ENCODE data around the gene TP53AIP1. TPM values are rescaled to one million over a fixed set of nuclear protein-coding genes. Genes with fewer than 3 reads are reported as not detected.

Gene TP53AIP1
- not detected for total RNA-seq

GRCh38 chr11:128942817-128943427 is at the start of gene TP53AIP1:
Gene TP53AIP1, minus strand, starts transcription at chr11:128942871. Its CDS starts 5,053 bp downstream, at chr11:128937818.
- DNase-seq = no peak
- CTCF ChIA-PET = no interaction called here

DNA sequence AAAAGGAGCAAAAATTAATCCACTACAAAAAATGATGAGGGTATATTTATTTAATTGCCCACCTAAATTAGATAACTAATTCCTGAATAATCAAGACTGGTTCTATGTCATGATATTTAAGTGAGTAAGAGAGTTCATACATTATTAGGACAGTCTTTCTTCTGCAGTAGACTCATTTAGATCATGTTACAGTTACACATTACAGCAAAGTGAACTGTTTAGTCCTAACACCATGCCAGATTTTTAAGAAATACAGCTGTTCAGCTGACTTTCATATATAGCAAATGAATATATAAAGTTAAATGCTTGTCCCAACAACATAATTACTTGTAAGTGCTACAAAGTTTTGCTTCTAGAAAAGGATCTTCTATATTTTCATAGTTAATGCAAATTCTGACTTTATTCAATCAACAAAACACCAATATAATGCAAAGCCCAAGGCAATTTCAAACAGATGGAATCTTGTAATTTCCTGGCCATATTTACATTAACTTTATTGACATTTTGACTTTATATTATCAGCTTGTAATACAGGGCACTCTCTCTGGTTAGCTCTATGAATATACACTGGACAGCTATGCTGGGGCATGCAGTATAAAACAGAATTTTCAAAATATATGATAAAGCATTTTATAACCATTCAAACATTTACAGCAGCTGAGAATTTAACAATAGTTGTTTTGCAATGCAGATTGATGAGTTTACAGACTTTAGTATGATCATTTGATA is 45.7 kb upstream of the TP53AIP1 start:
- ChIA-PET POLR2A (interaction anchor here (0.7 kb wide), 1 partner anchor 877 kb away, joined by 3 read pairs; no protein-coding TSS in a partner anchor), CTCF (interaction anchor here (1.1 kb wide), 1 partner anchor 103 kb away, joined by 5 read pairs; no protein-coding TSS in a partner anchor)
- Mint-ChIP-seq H3K9me3 (no peaks in the 10 kb centered on the region), H3K36me3 (ENCODE audit: low read depth) (no peaks in the 10 kb centered on the region), H3K27me3 (no peaks in the 10 kb centered on the region), H3K27ac (no peak overlapping the region), H3K4me1 (ENCODE audit: low read depth) (peaks cover 2% of the 10 kb centered on the region), H3K4me3 (no peak overlapping the region)
- intact Hi-C loops (cut with micrococcal nuclease) = no loop called here
- no peak for TF ChIP-seq CTCF (IDR thresholded peaks at IDR 0.05)
- DNase-seq (no peak), ATAC-seq (no peak)

More at GRCh38 chr11:128942817-128943427, at the start of gene TP53AIP1:
- H3K9me3 Mint-ChIP-seq = no peaks in the 10 kb centered on the region
- TF ChIP-seq CTCF (IDR thresholded peaks at IDR 0.05) = no peak
- intact Hi-C loops (cut with micrococcal nuclease) = no loop called here
- no peaks in the 10 kb centered on the region for H3K36me3 Mint-ChIP-seq (ENCODE audit: low read depth)
- POLR2A ChIA-PET = no interaction called here
- H3K4me3 Mint-ChIP-seq = no peak within 1 kb of the TSS
- no peak within 1 kb of the TSS for H3K27ac Mint-ChIP-seq
- no peak for ATAC-seq
- H3K27me3 Mint-ChIP-seq = no peaks in the 10 kb centered on the region
- no peaks in the 10 kb centered on the region for H3K4me1 Mint-ChIP-seq (ENCODE audit: low read depth)

DNA sequence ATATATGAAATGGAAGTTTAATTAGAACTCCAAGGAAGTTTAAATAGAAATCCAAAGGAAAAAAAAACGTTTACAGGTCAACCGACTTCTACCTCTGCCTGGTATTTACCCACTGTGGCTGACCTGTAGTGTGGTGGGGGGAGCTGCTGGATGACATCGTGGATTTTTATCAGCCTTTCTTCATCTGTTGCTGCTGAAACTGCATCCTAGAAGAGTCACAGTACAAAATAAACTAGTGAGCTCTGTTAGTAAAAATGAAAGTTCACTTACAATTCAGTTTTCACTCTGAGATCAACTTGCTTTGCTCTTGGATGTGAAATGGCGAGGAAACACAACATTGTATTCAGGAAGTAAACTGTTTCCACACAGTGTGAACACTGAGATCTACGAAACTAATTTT is 43.2 kb upstream of the TP53AIP1 start:
- POLR2A ChIA-PET = no interaction called here
- H3K4me3 Mint-ChIP-seq = no peak overlapping the region
- no peaks in the 10 kb centered on the region for H3K27me3 Mint-ChIP-seq
- DNase-seq (no peak), ATAC-seq (no peak)
- H3K36me3 Mint-ChIP-seq (ENCODE audit: low read depth) = no peaks in the 10 kb centered on the region
- intact Hi-C loops (cut with micrococcal nuclease) = no loop called here
- CTCF ChIA-PET = interaction anchor here (1.0 kb wide), 1 partner anchor 28 kb away, joined by 3 read pairs; no protein-coding TSS in a partner anchor
- no peak overlapping the region for H3K27ac Mint-ChIP-seq
- H3K4me1 Mint-ChIP-seq (ENCODE audit: low read depth) = no peaks in the 10 kb centered on the region
- H3K9me3 Mint-ChIP-seq = no peaks in the 10 kb centered on the region
- TF ChIP-seq CTCF (IDR thresholded peaks at IDR 0.05) = no peak

GRCh38 chr11:128983023-128983422 is 40.4 kb upstream of the TP53AIP1 start:
- ChIA-PET CTCF (no interaction called here), POLR2A (no interaction called here)
- DNase-seq = no peak
- no peaks in the 10 kb centered on the region for H3K9me3 Mint-ChIP-seq
- no peaks in the 10 kb centered on the region for H3K27me3 Mint-ChIP-seq
- H3K36me3 Mint-ChIP-seq (ENCODE audit: low read depth) = peaks cover 2% of the 10 kb centered on the region
- ATAC-seq = no peak
- no peaks in the 10 kb centered on the region for H3K4me1 Mint-ChIP-seq (ENCODE audit: low read depth)
- intact Hi-C loops (cut with micrococcal nuclease) = no loop called here
- no peak overlapping the region for H3K4me3 Mint-ChIP-seq
- no peak overlapping the region for H3K27ac Mint-ChIP-seq
- no peak for TF ChIP-seq CTCF (IDR thresholded peaks at IDR 0.05)

DNA sequence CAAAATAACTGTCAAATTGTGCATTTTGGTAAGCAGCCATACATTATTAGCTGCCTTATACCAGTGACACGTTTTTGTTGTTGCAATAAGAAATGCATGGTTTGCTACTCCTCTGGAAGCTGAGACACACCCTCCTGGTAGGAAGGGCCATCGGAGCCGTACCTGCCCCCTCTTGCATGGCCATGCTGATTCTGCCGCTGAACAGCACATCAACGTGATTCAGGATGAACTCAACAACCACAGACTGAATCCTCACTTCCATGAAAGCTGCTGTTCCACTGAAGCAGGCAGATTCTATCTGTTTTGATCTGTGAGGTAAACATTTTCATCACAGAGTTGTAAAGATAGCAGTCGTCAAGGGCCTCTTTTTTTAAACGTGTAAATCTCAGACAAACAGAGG is 38.6 kb upstream of the TP53AIP1 start:
- no peak for DNase-seq
- ATAC-seq = no peak
- Mint-ChIP-seq H3K27ac (no peak overlapping the region), H3K9me3 (no peaks in the 10 kb centered on the region), H3K36me3 (ENCODE audit: low read depth) (peaks cover 2% of the 10 kb centered on the region), H3K27me3 (no peaks in the 10 kb centered on the region), H3K4me3 (no peak overlapping the region), H3K4me1 (ENCODE audit: low read depth) (no peaks in the 10 kb centered on the region)
- no peak for TF ChIP-seq CTCF (IDR thresholded peaks at IDR 0.05)
- ChIA-PET CTCF (no interaction called here), POLR2A (no interaction called here)
- intact Hi-C loops (cut with micrococcal nuclease) = no loop called here
